ENCODE data around the gene MESP1.

MESP1 gene

DNA sequence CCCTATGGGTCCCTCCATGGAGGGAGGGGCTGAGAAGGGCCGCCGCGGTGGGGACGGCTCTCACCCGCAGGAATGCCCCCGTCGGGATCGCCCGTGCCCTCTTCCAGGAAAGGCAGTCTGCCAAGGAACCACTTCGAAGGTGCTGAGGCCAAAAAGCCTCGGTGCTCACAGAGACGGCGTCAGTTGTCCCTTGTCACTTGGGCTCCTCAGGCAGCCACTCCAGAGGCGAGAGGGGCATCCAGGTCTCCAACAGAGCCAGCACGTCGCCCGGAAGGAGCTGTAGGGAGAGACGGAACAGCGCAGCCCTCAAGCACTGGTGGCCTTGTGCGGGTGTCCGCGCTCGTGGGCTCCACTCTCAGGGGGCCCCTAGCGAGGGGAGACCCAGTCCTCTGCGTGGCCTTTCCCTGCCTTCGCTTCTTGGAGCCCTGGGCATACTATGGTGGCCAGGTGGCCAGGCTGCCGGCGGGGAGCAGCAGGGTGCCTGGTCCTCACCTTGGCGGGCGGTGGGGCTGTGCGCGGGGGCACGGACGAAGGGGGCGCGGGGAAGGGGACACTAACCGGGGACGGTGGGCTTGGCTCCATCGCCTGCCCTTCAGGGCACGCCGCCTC, 994 bp downstream of the MESP1 start:
- Histone ChIP-seq H3K36me3 (ENCODE audit: insufficient read depth, low read length) (no peaks in the 10 kb centered on the region), H3K9me3 (ENCODE audit: insufficient read depth, low read depth, low read length) (no peaks in the 10 kb centered on the region), H3K27me3 (ENCODE audit: insufficient read depth, low read length, poor library complexity, severe bottlenecking) (no peaks in the 10 kb centered on the region), H3K4me3 (ENCODE audit: low read length, poor library complexity, severe bottlenecking) (peak overlapping the region; percentile 76), H3F3A (ENCODE audit: low read depth) (no peaks in the 10 kb centered on the region), H3K79me2 (ENCODE audit: insufficient read depth, low read length) (no peaks in the 10 kb centered on the region), H4K20me1 (ENCODE audit: insufficient read depth, low read length, poor library complexity, severe bottlenecking) (no peaks in the 10 kb centered on the region), H3K4me2 (ENCODE audit: low read depth, low read length, poor library complexity, severe bottlenecking) (peak overlapping the region; percentile 69), H3K9me2 (replicated peaks; ENCODE audit: low read depth, low read length) (no peaks in the 10 kb centered on the region), H2AFZ (ENCODE audit: low read length) (peak overlapping the region; percentile 60; the same call in 1 of the 2 replicates), H3K4me1 (ENCODE audit: insufficient read depth, low read length, poor library complexity, severe bottlenecking) (no peaks in the 10 kb centered on the region), H3K9ac (ENCODE audit: low read depth, low read length, poor library complexity, severe bottlenecking) (peak overlapping the region; percentile 74)
- TF ChIP-seq EZH2phosphoT487 (IDR thresholded peaks at IDR 0.05; ENCODE audit: borderline replicate concordance): no peak
- TF ChIP-seq, protein P1, sequence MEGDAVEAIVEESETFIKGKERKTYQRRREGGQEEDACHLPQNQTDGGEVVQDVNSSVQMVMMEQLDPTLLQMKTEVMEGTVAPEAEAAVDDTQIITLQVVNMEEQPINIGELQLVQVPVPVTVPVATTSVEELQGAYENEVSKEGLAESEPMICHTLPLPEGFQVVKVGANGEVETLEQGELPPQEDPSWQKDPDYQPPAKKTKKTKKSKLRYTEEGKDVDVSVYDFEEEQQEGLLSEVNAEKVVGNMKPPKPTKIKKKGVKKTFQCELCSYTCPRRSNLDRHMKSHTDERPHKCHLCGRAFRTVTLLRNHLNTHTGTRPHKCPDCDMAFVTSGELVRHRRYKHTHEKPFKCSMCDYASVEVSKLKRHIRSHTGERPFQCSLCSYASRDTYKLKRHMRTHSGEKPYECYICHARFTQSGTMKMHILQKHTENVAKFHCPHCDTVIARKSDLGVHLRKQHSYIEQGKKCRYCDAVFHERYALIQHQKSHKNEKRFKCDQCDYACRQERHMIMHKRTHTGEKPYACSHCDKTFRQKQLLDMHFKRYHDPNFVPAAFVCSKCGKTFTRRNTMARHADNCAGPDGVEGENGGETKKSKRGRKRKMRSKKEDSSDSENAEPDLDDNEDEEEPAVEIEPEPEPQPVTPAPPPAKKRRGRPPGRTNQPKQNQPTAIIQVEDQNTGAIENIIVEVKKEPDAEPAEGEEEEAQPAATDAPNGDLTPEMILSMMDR (conservative IDR thresholded peaks at IDR 0.05; ENCODE audit: low read length): no peak

DNA sequence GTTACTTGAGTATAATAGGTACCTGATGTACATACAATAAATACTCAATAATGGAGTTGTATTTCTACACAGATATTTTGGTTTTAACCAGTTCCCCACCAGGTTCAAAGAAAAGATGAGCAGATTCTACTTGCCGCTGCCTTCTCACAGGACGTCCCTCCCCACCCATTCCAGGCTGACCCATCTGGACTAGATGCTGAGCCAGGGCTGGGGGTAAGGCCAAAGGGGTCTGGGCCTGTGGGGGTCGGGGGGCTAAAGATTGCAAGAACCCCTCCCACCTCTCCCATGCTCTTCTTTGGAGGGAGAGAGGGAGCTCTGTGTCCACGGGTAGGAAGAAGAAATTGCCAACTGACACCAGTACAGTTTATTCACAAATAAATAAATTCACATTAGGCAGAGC, 1.5 kb downstream of the MESP1 start:
- Histone ChIP-seq H3K9me3 (ENCODE audit: insufficient read depth, low read depth, low read length) (no peaks in the 10 kb centered on the region), H3K36me3 (ENCODE audit: insufficient read depth, low read length) (no peaks in the 10 kb centered on the region), H4K20me1 (ENCODE audit: insufficient read depth, low read length, poor library complexity, severe bottlenecking) (no peaks in the 10 kb centered on the region), H3K9me2 (replicated peaks; ENCODE audit: low read depth, low read length) (no peaks in the 10 kb centered on the region), H3K9ac (ENCODE audit: low read depth, low read length, poor library complexity, severe bottlenecking) (no peak overlapping the region), H2AFZ (ENCODE audit: low read length) (no peak overlapping the region), H3F3A (ENCODE audit: low read depth) (no peaks in the 10 kb centered on the region), H3K4me2 (ENCODE audit: low read depth, low read length, poor library complexity, severe bottlenecking) (no peak overlapping the region), H3K79me2 (ENCODE audit: insufficient read depth, low read length) (no peaks in the 10 kb centered on the region), H3K4me3 (ENCODE audit: low read length, poor library complexity, severe bottlenecking) (no peak overlapping the region), H3K27me3 (ENCODE audit: insufficient read depth, low read length, poor library complexity, severe bottlenecking) (no peaks in the 10 kb centered on the region), H3K4me1 (ENCODE audit: insufficient read depth, low read length, poor library complexity, severe bottlenecking) (no peaks in the 10 kb centered on the region)
- TF ChIP-seq, protein P1 (conservative IDR thresholded peaks at IDR 0.05; ENCODE audit: low read length): no peak
- no peak for TF ChIP-seq EZH2phosphoT487 (IDR thresholded peaks at IDR 0.05; ENCODE audit: borderline replicate concordance)

DNA sequence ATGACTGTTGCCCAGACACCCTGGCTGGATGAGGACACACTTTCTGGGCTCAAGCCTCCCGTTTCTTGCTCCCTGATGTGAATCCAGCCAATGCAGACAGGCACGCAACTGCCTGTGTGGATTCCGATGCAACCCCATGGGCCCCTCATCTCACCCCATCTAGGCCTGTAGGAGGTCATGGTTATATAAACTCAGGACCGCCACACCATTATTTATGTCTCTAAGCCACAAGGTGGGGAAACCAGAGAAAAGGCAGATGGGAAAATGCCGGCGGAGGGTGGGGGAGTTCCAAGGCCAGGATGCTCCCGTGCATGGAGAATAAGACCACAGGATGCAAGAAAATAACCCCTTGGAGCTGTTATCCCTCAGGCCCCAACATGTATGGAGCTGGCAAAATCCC, 2.0 kb downstream of the MESP1 start:
- TF ChIP-seq, protein P1 (conservative IDR thresholded peaks at IDR 0.05; ENCODE audit: low read length): no peak
- TF ChIP-seq EZH2phosphoT487 (IDR thresholded peaks at IDR 0.05; ENCODE audit: borderline replicate concordance): no peak
- no peaks in the 10 kb centered on the region for H3K27me3 ChIP-seq (ENCODE audit: insufficient read depth, low read length, poor library complexity, severe bottlenecking)
- no peaks in the 10 kb centered on the region for H3F3A ChIP-seq (ENCODE audit: low read depth)
- no peaks in the 10 kb centered on the region for H3K79me2 ChIP-seq (ENCODE audit: insufficient read depth, low read length)
- no peaks in the 10 kb centered on the region for H3K9me2 ChIP-seq (replicated peaks; ENCODE audit: low read depth, low read length)
- no peaks in the 10 kb centered on the region for H3K4me1 ChIP-seq (ENCODE audit: insufficient read depth, low read length, poor library complexity, severe bottlenecking)
- H4K20me1 ChIP-seq (ENCODE audit: insufficient read depth, low read length, poor library complexity, severe bottlenecking): no peaks in the 10 kb centered on the region
- H3K4me3 ChIP-seq (ENCODE audit: low read length, poor library complexity, severe bottlenecking): no peak overlapping the region
- no peak overlapping the region for H3K4me2 ChIP-seq (ENCODE audit: low read depth, low read length, poor library complexity, severe bottlenecking)
- no peaks in the 10 kb centered on the region for H3K36me3 ChIP-seq (ENCODE audit: insufficient read depth, low read length)
- H3K9ac ChIP-seq (ENCODE audit: low read depth, low read length, poor library complexity, severe bottlenecking): no peak overlapping the region
- H3K9me3 ChIP-seq (ENCODE audit: insufficient read depth, low read depth, low read length): no peaks in the 10 kb centered on the region
- H2AFZ ChIP-seq (ENCODE audit: low read length): no peak overlapping the region
